HUES48 (cell line): ENCODE data around the gene VASH2.
A peak's percentile ranks its signal among the peaks of the same experiment; 100 is the strongest.
"Not testable (repeated sequence)": the region's sequence is repeated elsewhere in the genome, so short reads cannot be mapped to it uniquely, and the experiment has no call there.

Experiments
- H3K27ac ChIP-seq: one replicate; pipeline ENCODE4 v1.7.0; 2013; ENCODE audit warnings: low read depth, low read length, inconsistent platforms
- H3K27me3 ChIP-seq: 2 replicates; pipeline ENCODE4 v1.6.1; 2013; ENCODE audit warnings: mild to moderate bottlenecking, low read length; ENCODE audit not compliant: control insufficient read depth, insufficient read depth
- H3K36me3 ChIP-seq: 2 replicates; pipeline ENCODE4 v1.6.1; 2013; ENCODE audit warnings: low read length; ENCODE audit not compliant: control insufficient read depth, insufficient read depth
- H3K4me1 ChIP-seq: 2 replicates; pipeline ENCODE4 v1.6.1; 2013; ENCODE audit warnings: mild to moderate bottlenecking, low read length; ENCODE audit not compliant: control insufficient read depth, insufficient read depth
- H3K4me3 ChIP-seq: 2 replicates; pipeline ENCODE4 v1.5.1; 2013; ENCODE audit warnings: mild to moderate bottlenecking, low read depth, low read length
- H3K9ac ChIP-seq: 2 replicates; pipeline ENCODE4 v1.6.1; 2013; ENCODE audit warnings: mild to moderate bottlenecking, low read depth, low read length, moderate library complexity
- H3K9me3 ChIP-seq: 2 replicates; pipeline ENCODE4 v1.6.1; 2013; ENCODE audit warnings: low read length; ENCODE audit not compliant: control insufficient read depth, insufficient read depth

VASH2 gene

GRCh38 chr1:212950243-212951125 is at the start of gene VASH2:
Gene VASH2, plus strand, starts transcription at chr1:212950541. Its CDS starts 1,002 bp downstream, at chr1:212951543.
- Histone ChIP-seq H3K9ac (peak within 1 kb of the TSS; percentile 54), H3K9me3 (no peaks in the 10 kb centered on the region), H3K36me3 (peaks cover 41% of the 10 kb centered on the region), H3K4me1 (peaks cover 36% of the 10 kb centered on the region), H3K4me3 (peak within 1 kb of the TSS; percentile 85), H3K27ac (peak within 1 kb of the TSS; percentile 53), H3K27me3 (peaks cover 8% of the 10 kb centered on the region; the same call in 1 of the 2 replicates)

- H3K27ac ChIP-seq, result no peak overlapping the region
- H3K4me3 ChIP-seq, result no peak overlapping the region
- H3K27me3 ChIP-seq, result no peaks in the 10 kb centered on the region
- H3K9me3 ChIP-seq, result peaks cover 48% of the 10 kb centered on the region
- H3K9ac ChIP-seq, result no peak overlapping the region
- H3K4me1 ChIP-seq, result peaks cover 5% of the 10 kb centered on the region
- peaks cover 68% of the 10 kb centered on the region for H3K36me3 ChIP-seq
These were observed 49.1 kb upstream of the VASH2 start for GRCh38 chr1:212901290-212901689.

DNA sequence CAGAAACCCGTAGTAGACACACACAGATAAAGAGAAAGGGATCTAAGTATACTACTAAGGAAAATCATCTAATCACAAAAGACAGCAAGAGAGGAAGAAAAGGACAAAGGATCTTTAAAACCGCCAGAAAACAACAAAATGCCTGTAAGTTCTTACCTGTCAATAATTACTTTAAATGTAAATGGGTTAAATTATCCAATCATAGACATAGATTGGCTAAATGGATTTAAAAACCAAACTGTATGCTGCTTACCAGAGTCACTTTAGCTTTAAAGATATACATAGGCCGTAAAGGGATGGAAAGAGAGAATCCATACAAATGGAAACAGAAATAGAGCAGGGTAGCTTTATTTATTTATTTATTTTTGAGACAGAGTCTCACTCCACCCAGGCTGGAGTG is 48.3 kb upstream of the VASH2 start:
- Histone ChIP-seq H3K4me3 (no peak overlapping the region), H3K4me1 (peaks cover 12% of the 10 kb centered on the region), H3K27ac (no peak overlapping the region), H3K9ac (no peak overlapping the region), H3K36me3 (peaks cover 66% of the 10 kb centered on the region), H3K9me3 (peaks cover 48% of the 10 kb centered on the region), H3K27me3 (no peaks in the 10 kb centered on the region)

DNA sequence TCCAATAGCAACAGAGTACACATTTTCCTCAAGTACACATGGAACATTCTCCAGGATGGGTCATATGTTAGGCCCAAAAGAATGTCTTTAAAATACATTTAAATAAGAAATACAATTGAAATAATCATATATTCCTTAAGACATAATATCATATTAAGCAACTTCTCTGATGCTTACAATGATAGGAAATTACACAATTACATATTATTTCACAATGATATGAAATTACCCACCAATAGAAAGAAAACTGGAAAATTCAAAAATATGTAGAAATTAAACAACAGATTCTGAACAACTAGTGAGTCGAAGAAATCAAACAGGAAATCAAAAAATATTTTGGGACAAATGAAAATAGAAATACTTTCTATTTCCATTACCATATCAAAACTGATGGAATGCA is 46.7 kb upstream of the VASH2 start:
- H3K4me1 ChIP-seq, result peaks cover 25% of the 10 kb centered on the region
- no peak overlapping the region for H3K9ac ChIP-seq
- peaks cover 56% of the 10 kb centered on the region for H3K36me3 ChIP-seq
- H3K4me3 ChIP-seq, result no peak overlapping the region
- H3K9me3 ChIP-seq, result peaks cover 48% of the 10 kb centered on the region
- H3K27ac ChIP-seq, result no peak overlapping the region
- no peaks in the 10 kb centered on the region for H3K27me3 ChIP-seq

DNA sequence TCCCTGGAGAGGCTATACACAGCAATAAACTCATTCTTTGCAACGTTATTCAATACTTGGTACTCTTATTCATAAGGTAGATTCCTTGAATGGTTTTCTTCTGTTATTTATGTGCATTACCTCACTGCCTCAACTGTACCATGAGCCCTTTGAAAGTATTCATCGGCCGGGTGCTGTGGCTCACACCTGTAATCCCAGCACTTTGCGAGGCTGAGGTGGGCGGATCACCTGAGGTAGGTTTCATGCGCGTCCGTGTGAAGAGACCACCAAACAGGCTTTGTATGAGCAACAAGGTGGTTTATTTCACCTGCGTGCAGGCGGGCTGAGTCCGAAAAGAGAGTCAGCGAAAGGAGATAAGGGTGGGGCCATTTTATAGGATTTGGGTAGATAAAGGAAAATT is 42.3 kb upstream of the VASH2 start:
- not testable (repeated sequence) for H3K27me3 ChIP-seq, H3K4me3 ChIP-seq
- Histone ChIP-seq H3K36me3 (peaks cover 35% of the 10 kb centered on the region), H3K9me3 (peaks cover 27% of the 10 kb centered on the region), H3K27ac (peak overlapping the region; percentile 93), H3K9ac (peak overlapping the region; percentile 61), H3K4me1 (peaks cover 32% of the 10 kb centered on the region)

GRCh38 chr1:212908971-212909370 is 41.4 kb upstream of the VASH2 start:
- peak overlapping the region; percentile 82 for H3K9ac ChIP-seq
- H3K27ac ChIP-seq, result peak overlapping the region; percentile 93
- peaks cover 27% of the 10 kb centered on the region; the same call in 1 of the 2 replicates for H3K36me3 ChIP-seq
- H3K27me3 ChIP-seq, result no peaks in the 10 kb centered on the region
- peaks cover 32% of the 10 kb centered on the region for H3K4me1 ChIP-seq
- peaks cover 18% of the 10 kb centered on the region for H3K9me3 ChIP-seq
- no peak overlapping the region for H3K4me3 ChIP-seq

- Histone ChIP-seq H3K27ac (peak overlapping the region; percentile 98), H3K9ac (peak overlapping the region; percentile 63)
These were observed 40.7 kb upstream of the VASH2 start for GRCh38 chr1:212909652-212910063.

DNA sequence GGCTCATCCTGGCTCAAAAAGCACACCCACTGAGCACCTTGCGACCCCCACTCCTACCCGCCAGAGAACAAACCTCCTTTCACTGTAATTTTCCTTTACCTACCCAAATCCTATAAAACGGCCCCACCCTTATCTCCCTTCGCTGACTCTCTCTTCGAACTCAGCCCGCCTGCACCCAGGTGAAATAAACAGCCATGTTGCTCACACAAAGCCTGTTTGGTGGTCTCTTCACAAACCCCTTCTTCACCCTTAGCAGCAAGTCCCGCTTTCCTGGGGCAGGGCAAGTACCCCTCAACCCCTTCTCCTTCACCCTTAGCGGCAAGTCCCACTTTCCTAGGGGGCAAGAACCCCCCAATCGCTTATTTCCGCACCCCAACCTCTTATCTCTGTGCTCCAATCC is 40.1 kb upstream of the VASH2 start:
- Histone ChIP-seq H3K36me3 (peaks cover 20% of the 10 kb centered on the region; the same call in 1 of the 2 replicates), H3K4me3 (peak overlapping the region; percentile 45; the same call in 1 of the 2 replicates), H3K9ac (peak overlapping the region; percentile 63; the same call in 1 of the 2 replicates), H3K4me1 (peaks cover 40% of the 10 kb centered on the region), H3K27ac (peak overlapping the region; percentile 77)
- not testable (repeated sequence) for H3K27me3 ChIP-seq, H3K9me3 ChIP-seq

More at GRCh38 chr1:212909652-212910063, 40.7 kb upstream of the VASH2 start:
- Histone ChIP-seq H3K4me1 (peaks cover 35% of the 10 kb centered on the region), H3K36me3 (peaks cover 25% of the 10 kb centered on the region; the same call in 1 of the 2 replicates), H3K9me3 (peaks cover 11% of the 10 kb centered on the region), H3K4me3 (peak overlapping the region; percentile 23), H3K27me3 (no peaks in the 10 kb centered on the region)

DNA sequence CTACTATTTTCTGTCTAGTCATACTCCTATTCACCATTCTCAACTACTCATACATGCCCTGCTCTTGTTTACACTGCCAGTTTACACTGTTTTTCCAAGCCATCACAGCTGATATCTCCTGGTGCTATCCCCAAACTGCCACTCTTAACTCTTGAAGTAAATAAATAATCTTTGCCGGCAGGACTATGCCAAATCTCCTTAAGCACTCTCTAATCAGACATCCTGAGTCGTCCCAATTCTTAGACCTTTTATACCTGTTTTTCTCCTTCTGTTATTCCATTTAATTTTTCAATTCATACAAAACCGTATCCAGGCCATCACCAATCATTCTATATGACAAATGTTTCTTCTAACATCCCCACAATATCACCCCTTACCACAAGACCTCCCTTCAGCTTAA is 36.7 kb upstream of the VASH2 start:
- H3K9me3 ChIP-seq, H3K27me3 ChIP-seq, H3K36me3 ChIP-seq: not testable (repeated sequence)
- H3K4me3 ChIP-seq, result peak overlapping the region; percentile 45
- peaks cover 36% of the 10 kb centered on the region for H3K4me1 ChIP-seq
- peak overlapping the region; percentile 77 for H3K9ac ChIP-seq
- peak overlapping the region; percentile 71 for H3K27ac ChIP-seq

DNA sequence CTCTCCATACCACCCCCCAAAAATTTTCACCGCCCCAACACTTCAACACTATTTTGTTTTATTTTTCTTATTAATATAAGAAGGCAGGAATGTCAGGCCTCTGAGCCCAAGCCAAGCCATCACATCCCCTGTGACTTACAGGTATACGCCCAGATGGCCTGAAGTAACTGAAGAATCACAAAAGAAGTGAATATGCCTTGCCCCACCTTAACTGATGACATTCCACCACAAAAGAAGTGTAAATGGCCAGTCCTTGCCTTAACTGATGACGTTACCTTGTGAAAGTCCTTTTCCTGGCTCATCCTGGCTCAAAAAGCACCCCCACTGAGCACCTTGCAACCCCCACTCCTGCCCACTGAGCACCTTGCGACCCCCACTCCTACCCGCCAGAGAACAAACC is 36.2 kb upstream of the VASH2 start:
- H3K27me3 ChIP-seq, H3K9me3 ChIP-seq, H3K36me3 ChIP-seq: not testable (repeated sequence)
- Histone ChIP-seq H3K9ac (peak overlapping the region; percentile 77; the same call in 1 of the 2 replicates), H3K4me1 (peaks cover 31% of the 10 kb centered on the region), H3K27ac (peak overlapping the region; percentile 94), H3K4me3 (peak overlapping the region; percentile 45; the same call in 1 of the 2 replicates)

DNA sequence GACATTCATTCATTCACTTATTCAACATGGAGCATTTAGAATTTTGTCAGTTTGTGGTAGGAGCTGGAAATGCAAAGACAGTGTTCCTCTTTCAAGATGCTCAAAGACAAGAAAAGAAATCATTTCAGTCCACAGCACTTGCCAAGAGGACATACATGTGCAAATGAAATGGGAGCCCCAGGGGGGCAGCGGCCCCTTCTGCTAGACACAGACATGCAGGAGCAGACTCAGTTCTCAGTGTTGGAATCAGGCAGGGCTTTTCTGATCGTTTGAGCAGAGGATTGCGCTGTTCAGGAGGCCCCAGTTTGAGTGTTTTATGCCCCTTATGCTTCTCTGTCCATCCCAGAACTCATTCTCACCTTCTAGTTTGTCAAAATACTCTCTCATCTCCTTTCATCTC is 35.6 kb upstream of the VASH2 start:
- Histone ChIP-seq H3K36me3 (no peaks in the 10 kb centered on the region), H3K9ac (peak overlapping the region; percentile 70), H3K9me3 (no peaks in the 10 kb centered on the region), H3K27me3 (no peaks in the 10 kb centered on the region), H3K27ac (peak overlapping the region; percentile 94), H3K4me1 (peaks cover 28% of the 10 kb centered on the region), H3K4me3 (peak overlapping the region; percentile 50)
